ENCODE results near the gene ZBTB3. TPM values are rescaled to one million over a fixed set of nuclear protein-coding genes. Genes with fewer than 3 reads are reported as not detected.

ZBTB3 gene
- polyA plus RNA-seq, 2 of the 4 experiments (the other 2 are of a cell fraction) = 2.0 to 3.1 TPM

- ChIA-PET CTCF (interaction anchor here (1.1 to 8.3 kb wide), 5 partner anchors 10 to 111 kb away, joined by 3 to 211 read pairs (median 5); partner anchors contain the start of gene TAF6L), POLR2A (interaction anchor here (0.7 to 3.7 kb wide), 5 partner anchors 10 to 200 kb away, joined by 3 to 20 read pairs (median 3); partner anchors contain the start of genes NXF1, TUT1 and ZBTB3)
- peak within 1 kb of the TSS; percentile 87 for H3K4me2 ChIP-seq
- TF ChIP-seq POLR2AphosphoS2 (conservative IDR thresholded peaks at IDR 0.05; ENCODE audit: low read length) = 0 out of 2 replicates have a peak, but pooled peaks have one; percentile 92
- peak; percentile 80 for TF ChIP-seq KDM5A (IDR thresholded peaks at IDR 0.05)
- no peak for TF ChIP-seq RNF2 (IDR thresholded peaks at IDR 0.05; ENCODE audit: borderline replicate concordance, low read depth)
- peak; percentile 73 for TF ChIP-seq MAX (IDR thresholded peaks at IDR 0.05)
- peak; percentile 72 for TF ChIP-seq TFCP2L1 (CRISPR knock-in tag; IDR thresholded peaks at IDR 0.05)
- peak; percentile 4; the same call in 1 of the 2 replicates for TF ChIP-seq EHF (CRISPR knock-in tag; IDR thresholded peaks at IDR 0.05)
- peak; percentile 48; the same call in 1 of the 2 replicates for TF ChIP-seq E2F6 (IDR thresholded peaks at IDR 0.05; ENCODE audit: borderline replicate concordance, low read depth)
- TF ChIP-seq SREBF2 (IDR thresholded peaks at IDR 0.05) = no peak
- peak; percentile 87 to 93 for TF ChIP-seq JUN (IDR thresholded peaks at IDR 0.05)
- no peak for TF ChIP-seq JUNB (IDR thresholded peaks at IDR 0.05)
- no peak for TF ChIP-seq ZC3H11A (IDR thresholded peaks at IDR 0.05)
- peak; percentile 59; the same call in 1 of the 2 replicates for TF ChIP-seq PHF8 (IDR thresholded peaks at IDR 0.05; ENCODE audit: borderline replicate concordance, low read depth)
- TF ChIP-seq POLR2A (IDR thresholded peaks at IDR 0.05; ENCODE audit: low read length) = peak; percentile 97
- TF ChIP-seq NR3C1 (IDR thresholded peaks at IDR 0.05) = no peak
- peak; percentile 90 for TF ChIP-seq BCL3 (IDR thresholded peaks at IDR 0.05)
- peaks cover 31% of the 10 kb centered on the region for H3K4me1 ChIP-seq
- peak within 1 kb of the TSS; percentile 83 for H3K4me3 ChIP-seq
- WGBS (ENCODE audit: missing lambda C conversion rate) = 2% methylated on average over 46 of the region's 58 CpGs
- H3K27ac ChIP-seq = peak within 1 kb of the TSS; percentile 89
- ATAC-seq (peak; percentile 79 to 89), DNase-seq (ENCODE audit: low read depth in 1 of 2, low spot score in 1 of 2) (peak; percentile 71 to 79), FAIRE-seq (no peak)
- H3K9me3 ChIP-seq = no peaks in the 10 kb centered on the region
These were observed 37.7 kb upstream of the ZBTB3 start, which contains the start of gene TMEM223 for GRCh38 chr11:62791501-62792201. Gene TMEM223 (minus strand): TSS chr11:62792006. CDS start chr11:62791994, 12 bp downstream.

GRCh38 chr11:62789576-62789975, 35.6 kb upstream of the ZBTB3 start:
- Histone ChIP-seq H3K27ac (no peak overlapping the region), H3K4me2 (peak overlapping the region; percentile 60; the same call in 2 of the 3 replicates), H3K4me1 (peaks cover 37% of the 10 kb centered on the region), H3K4me3 (no peak overlapping the region), H3K9me3 (no peaks in the 10 kb centered on the region)
- FAIRE-seq (no peak), ATAC-seq (no peak), DNase-seq (ENCODE audit: low read depth in 1 of 2, low spot score in 1 of 2) (no peak)
- POLR2A ChIA-PET = interaction anchor here (1.4 to 3.7 kb wide), 2 partner anchors 17 to 51 kb away, joined by 4 to 20 read pairs; no protein-coding TSS in a partner anchor
- CTCF ChIA-PET = interaction anchor here (0.6 to 8.3 kb wide), 9 partner anchors 12 to 561 kb away, joined by 3 to 211 read pairs (median 3); partner anchors contain the start of gene TAF6L
- TF ChIP-seq ATOH8 (CRISPR knock-in tag; IDR thresholded peaks at IDR 0.05; ENCODE audit: low read depth) (no peak), HDAC2 (IDR thresholded peaks at IDR 0.05) (no peak), SREBF2 (IDR thresholded peaks at IDR 0.05) (no peak), RAD21 (conservative IDR thresholded peaks at IDR 0.05 in 1 of 2, IDR thresholded peaks at IDR 0.05 in 1 of 2) (no peak), ZNF302 (CRISPR knock-in tag; IDR thresholded peaks at IDR 0.05) (no peak), ZSCAN20 (CRISPR knock-in tag; IDR thresholded peaks at IDR 0.05) (no peak), CBX2 (IDR thresholded peaks at IDR 0.05; ENCODE audit: borderline replicate concordance, low read depth) (no peak), PHF8 (IDR thresholded peaks at IDR 0.05; ENCODE audit: borderline replicate concordance, low read depth) (no peak), FOXS1 (CRISPR knock-in tag; IDR thresholded peaks at IDR 0.05) (no peak), RNF2 (IDR thresholded peaks at IDR 0.05; ENCODE audit: borderline replicate concordance, low read depth) (no peak), CHD4 (IDR thresholded peaks at IDR 0.05; ENCODE audit: borderline replicate concordance) (no peak)
- 87% methylated on average over 3 of the region's 3 CpGs for WGBS (ENCODE audit: missing lambda C conversion rate)
